Stimulated activated naive CD4-positive, alpha-beta T cell treated with Interleukin-2 at 50 U/mL for 16 hours (primary cell): ENCODE data around the gene MCF2L.

Source experiments
- DNase-seq: peaks from one replicate; lab custom pipeline; 2025; lab: John Stamatoyannopoulos, UW

MCF2L gene

GRCh38 chr13:112965573-112966115 is 3.4 kb upstream of the MCF2L start:
- no peak for DNase-seq

- DNase-seq: no peak
Observed at GRCh38 chr13:112966776-112967175, 2.2 kb upstream of the MCF2L start.

GRCh38 chr13:112967686-112968379 is 1.2 kb upstream of the MCF2L start:
- no peak for DNase-seq

GRCh38 chr13:112968380-112968909 is 569 bp upstream of the MCF2L start:
- no peak for DNase-seq

- no peak for DNase-seq
Observed at GRCh38 chr13:112969692-112970338, 801 bp downstream of the MCF2L start.

- no peak for DNase-seq
Observed at GRCh38 chr13:112970552-112971287, 1.7 kb downstream of the MCF2L start.

- no peak for DNase-seq
Observed at GRCh38 chr13:112971288-112971643, 2.3 kb downstream of the MCF2L start.

- no peak for DNase-seq
Observed at GRCh38 chr13:112972258-112972657, 3.2 kb downstream of the MCF2L start.

GRCh38 chr13:112972867-112973576 is 4.0 kb downstream of the MCF2L start:
- DNase-seq: no peak

GRCh38 chr13:112973577-112973951 is 4.5 kb downstream of the MCF2L start:
- no peak for DNase-seq

GRCh38 chr13:112974125-112974524 is 5.1 kb downstream of the MCF2L start:
- DNase-seq: no peak

- DNase-seq: no peak
Observed at GRCh38 chr13:112974671-112975070, 5.7 kb downstream of the MCF2L start.

GRCh38 chr13:112975401-112975939 is 6.5 kb downstream of the MCF2L start:
- no peak for DNase-seq

- DNase-seq: no peak
Observed at GRCh38 chr13:112976526-112976925, 7.5 kb downstream of the MCF2L start.

GRCh38 chr13:112977091-112977490 is 8.1 kb downstream of the MCF2L start:
- DNase-seq: no peak

GRCh38 chr13:112977525-112977924 is 8.5 kb downstream of the MCF2L start:
- DNase-seq: no peak

- no peak for DNase-seq
Observed at GRCh38 chr13:112978561-112979405, 9.8 kb downstream of the MCF2L start.

GRCh38 chr13:112979406-112979902 is 10.4 kb downstream of the MCF2L start:
- DNase-seq: no peak

- no peak for DNase-seq
Observed at GRCh38 chr13:112980434-112980833, 11.4 kb downstream of the MCF2L start.

GRCh38 chr13:112981451-112981850 is 12.4 kb downstream of the MCF2L start:
- no peak for DNase-seq
